GM12872 (cell line): Measurements from ENCODE around the gene ZNF185.

Experiments
- TF ChIP-seq, protein P1 (sequence below): IDR thresholded peaks from 3 replicates; pipeline ENCODE4 v1.5.1; 2011; ENCODE audit warnings: low read depth, mild to moderate bottlenecking, low read length, moderate library complexity; ENCODE audit not compliant: insufficient read depth

Gene ZNF185

DNA sequence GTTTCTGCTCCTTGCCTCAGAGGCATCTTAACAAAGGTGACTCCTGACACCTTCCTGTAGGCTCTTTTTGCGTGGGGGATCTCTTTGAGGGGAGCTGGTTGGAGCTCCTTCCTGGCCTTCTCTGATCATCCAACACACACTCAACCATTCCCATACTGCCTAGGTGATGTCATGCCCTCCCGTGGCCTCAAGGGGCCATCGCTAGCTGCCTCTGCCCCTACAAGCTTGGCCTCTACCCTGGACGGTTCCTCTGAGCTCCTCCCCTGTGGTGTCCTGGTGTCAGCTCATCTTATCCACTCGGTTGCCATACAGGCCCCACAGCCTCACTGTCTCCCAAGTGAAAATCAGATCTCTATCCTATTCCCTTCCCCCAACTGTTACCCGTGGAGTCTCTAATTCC, 13.7 kb upstream of the ZNF185 start:
- TF ChIP-seq, protein P1, sequence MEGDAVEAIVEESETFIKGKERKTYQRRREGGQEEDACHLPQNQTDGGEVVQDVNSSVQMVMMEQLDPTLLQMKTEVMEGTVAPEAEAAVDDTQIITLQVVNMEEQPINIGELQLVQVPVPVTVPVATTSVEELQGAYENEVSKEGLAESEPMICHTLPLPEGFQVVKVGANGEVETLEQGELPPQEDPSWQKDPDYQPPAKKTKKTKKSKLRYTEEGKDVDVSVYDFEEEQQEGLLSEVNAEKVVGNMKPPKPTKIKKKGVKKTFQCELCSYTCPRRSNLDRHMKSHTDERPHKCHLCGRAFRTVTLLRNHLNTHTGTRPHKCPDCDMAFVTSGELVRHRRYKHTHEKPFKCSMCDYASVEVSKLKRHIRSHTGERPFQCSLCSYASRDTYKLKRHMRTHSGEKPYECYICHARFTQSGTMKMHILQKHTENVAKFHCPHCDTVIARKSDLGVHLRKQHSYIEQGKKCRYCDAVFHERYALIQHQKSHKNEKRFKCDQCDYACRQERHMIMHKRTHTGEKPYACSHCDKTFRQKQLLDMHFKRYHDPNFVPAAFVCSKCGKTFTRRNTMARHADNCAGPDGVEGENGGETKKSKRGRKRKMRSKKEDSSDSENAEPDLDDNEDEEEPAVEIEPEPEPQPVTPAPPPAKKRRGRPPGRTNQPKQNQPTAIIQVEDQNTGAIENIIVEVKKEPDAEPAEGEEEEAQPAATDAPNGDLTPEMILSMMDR = no peak

DNA sequence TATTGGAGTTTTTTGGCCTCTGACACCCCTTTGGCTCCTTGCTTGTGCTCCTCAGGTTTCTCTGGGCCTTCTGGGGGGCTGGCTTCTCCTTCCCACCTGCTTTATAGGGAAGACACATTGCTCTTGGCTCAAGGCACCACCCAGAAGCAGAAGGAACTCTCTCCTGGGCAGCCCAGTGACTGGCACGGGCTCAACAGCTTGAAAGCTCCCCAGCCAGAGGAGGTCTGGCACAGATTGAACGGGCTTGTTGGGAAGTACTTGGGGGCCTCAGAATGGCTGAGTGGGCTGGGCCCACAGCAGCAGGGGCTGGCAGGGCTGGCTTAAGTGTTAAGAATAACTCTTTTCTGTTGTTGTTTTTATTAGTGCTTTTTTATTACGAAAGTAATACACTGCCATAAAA, 11.2 kb upstream of the ZNF185 start:
- TF ChIP-seq, protein P1 = no peak

DNA sequence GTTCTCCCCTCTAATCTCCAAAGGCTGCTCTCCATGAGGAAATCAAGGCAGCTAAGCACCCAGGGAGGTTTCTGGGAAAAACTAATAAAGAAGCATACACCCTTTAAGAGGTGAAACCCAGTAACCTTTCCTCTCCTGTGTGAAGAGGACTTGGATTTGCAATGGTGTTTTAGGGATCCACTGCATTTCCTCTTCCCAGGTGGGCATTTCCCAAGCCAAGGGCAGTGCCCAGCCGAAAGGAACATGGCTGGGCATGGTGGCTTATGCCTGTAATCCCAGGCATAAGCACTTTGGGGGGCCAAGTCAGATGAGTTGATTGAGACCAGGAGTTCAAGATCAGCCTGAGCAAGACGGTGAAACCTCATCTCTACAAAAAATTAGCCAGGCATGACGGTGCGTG, 5.4 kb upstream of the ZNF185 start:
- TF ChIP-seq, protein P1 = no peak

DNA sequence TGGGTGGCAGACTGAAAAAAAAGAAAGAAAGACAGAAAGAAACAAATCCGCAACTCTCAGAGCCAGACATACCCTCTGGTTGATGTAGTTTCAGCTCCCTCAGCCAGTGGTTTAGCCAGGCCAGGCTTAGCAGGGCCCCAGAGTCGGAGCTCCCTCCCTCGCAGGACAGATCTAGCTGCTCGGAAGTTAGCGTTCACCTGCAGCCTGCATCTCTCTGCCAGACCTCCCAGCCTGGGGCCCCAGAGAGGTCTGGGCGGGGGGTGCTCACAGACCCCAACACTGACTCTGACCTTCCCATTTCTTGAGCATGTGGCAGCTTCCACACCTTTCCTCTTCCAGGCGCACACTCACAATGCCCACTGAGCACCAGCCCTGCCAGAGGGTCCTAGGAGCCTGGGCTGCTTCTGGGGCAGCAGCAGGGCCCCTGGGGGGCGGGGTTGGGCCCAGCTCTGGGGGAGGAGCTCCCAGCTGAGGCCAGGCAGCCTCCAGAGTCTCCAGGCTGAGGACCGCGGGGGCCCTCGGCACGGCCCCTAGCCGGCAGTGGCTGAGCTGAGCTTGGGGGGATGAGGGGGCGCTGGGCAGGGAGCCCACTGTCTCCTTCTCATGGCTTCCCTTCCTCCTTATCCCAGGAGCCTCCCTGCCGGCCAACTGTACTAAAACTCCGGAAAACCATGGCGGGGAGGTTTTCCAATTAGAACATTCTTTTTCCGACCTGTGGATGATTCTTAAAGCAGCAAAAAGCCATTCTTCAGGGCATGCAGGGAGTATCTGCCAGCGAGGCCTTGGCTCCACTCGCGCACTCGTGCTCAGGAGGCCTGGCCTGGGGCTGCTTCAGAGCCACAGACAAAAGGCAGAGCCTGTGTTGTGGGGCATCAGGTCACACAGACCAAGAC, 4.6 kb upstream of the ZNF185 start:
- TF ChIP-seq, protein P1 = no peak

DNA sequence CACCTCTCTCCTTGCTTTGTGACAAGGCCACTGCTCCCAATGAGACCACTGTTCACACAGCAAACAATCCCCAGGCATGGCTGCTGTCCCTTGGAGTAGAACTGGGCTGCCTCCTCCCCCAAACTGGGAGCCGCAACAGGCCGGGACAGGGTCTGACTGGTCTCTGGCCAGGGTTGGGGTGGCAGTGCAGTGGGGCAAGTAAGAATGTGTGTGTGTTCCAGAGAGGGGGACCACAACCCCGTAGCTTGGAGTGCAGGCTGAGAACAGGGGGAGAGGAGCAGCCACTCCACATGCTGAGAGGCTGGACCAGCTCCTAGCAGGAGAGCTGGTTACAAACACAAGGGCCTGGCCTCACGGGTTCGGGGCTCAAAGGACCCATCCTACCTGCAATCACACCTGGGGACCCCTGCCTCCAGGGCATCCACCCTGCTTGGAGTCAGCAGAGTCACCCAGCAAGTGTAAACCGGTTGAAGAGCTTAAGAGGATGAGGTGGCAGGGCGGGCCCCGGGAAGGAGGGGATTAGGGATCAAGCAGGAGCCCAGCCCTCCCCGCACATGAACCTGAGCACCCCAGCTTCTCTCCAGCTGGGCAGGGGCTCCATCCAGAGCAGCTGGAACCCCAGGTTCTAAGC, 3.8 kb upstream of the ZNF185 start:
- TF ChIP-seq, protein P1 = no peak

DNA sequence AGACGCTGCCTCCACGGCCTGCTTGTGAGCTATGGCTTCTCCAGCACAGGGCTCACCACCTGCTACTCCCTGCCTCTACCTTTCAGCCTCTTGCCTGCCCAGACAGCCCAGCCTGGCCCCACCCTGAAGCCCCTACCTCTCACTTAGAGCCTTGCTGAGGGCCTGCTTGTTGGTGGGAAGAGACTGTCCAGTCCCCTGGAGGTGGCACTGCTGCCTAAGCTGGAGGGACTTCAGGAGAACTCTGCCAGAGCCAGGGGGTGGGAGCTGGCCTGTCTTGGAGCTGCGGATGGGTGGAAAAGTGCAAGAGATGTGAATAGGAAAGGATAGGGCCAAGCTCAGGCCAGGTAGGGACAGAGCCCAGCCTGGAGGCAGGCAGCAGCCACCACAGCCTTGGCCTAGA, 2.7 kb upstream of the ZNF185 start:
- TF ChIP-seq, protein P1 = no peak

DNA sequence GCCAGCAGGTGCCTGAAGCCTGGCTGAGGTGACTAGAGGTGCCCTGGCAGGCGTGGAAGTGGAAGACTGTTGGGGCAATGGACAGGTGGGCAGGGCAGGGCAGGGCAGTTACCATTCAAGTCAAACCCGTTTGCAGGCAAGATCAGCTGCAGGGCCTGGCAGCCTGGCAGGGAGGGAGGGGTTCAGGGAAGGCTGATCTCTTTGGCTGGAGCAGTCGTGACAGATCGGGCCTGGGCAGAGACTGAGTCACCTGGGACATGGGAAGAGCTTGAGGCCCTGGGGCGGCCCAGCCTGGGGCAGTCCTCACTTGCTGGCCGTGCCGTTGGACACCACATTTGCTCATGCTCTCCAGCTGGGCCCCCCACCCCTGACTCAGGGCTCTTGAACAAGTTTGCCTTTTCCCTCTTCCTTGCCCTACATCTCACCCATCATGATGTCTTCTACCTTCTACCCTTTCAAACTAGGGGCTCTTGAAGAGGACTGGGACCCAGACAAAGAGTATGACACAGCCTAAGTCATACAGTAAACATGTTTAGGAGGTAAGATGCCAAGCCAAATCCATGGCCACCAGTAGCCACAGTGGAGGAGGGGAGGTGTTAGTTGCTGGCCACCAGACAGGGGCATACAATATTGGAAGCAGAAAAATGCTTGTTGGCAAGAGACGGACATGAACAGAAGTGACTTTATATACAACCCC, 2.0 kb upstream of the ZNF185 start:
- TF ChIP-seq, protein P1 = no peak
